ENCODE measurements around the gene COL13A1. TPM values are rescaled to one million over a fixed set of nuclear protein-coding genes. Genes with fewer than 3 reads are reported as not detected.

COL13A1 gene
- total RNA-seq, 1 donor from 2014 or later: 29.2 TPM

DNA sequence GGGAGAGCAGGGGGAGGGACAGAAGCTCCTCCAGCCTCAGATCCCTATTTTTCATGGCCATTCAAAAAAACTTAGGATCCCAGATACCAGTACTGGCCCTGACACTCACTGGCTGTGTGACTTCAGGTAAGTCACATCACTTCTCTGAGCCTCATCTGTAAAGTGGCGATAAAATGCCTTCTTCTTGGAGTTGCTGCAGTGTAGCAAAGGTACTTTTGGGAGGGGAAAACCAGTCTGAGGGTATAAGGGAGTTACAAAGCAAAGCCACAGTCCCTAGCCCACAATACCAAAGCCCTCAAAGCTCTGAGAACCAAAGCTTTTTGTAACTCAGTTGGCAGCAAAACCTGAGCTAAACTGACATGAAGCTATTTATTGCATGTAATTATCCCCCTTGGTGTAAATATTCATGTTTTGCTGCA is 43.4 kb upstream of the COL13A1 start:
- H3K4me1 Mint-ChIP-seq (ENCODE audit: unreplicated experiment): peaks cover 43% of the 10 kb centered on the region
- TF ChIP-seq, protein P1, sequence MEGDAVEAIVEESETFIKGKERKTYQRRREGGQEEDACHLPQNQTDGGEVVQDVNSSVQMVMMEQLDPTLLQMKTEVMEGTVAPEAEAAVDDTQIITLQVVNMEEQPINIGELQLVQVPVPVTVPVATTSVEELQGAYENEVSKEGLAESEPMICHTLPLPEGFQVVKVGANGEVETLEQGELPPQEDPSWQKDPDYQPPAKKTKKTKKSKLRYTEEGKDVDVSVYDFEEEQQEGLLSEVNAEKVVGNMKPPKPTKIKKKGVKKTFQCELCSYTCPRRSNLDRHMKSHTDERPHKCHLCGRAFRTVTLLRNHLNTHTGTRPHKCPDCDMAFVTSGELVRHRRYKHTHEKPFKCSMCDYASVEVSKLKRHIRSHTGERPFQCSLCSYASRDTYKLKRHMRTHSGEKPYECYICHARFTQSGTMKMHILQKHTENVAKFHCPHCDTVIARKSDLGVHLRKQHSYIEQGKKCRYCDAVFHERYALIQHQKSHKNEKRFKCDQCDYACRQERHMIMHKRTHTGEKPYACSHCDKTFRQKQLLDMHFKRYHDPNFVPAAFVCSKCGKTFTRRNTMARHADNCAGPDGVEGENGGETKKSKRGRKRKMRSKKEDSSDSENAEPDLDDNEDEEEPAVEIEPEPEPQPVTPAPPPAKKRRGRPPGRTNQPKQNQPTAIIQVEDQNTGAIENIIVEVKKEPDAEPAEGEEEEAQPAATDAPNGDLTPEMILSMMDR (IDR thresholded peaks at IDR 0.05): no peak
- peak overlapping the region; percentile 95 for H3K27ac Mint-ChIP-seq (ENCODE audit: unreplicated experiment)
- H3K9me3 Mint-ChIP-seq (ENCODE audit: unreplicated experiment): no peaks in the 10 kb centered on the region
- no peaks in the 10 kb centered on the region for H3K27me3 Mint-ChIP-seq (ENCODE audit: unreplicated experiment)
- no peak for DNase-seq (ENCODE audit: extremely low spot score, unreplicated experiment)
- H3K4me3 Mint-ChIP-seq (ENCODE audit: unreplicated experiment): no peak overlapping the region
- no peaks in the 10 kb centered on the region for H3K36me3 Mint-ChIP-seq (ENCODE audit: unreplicated experiment)

DNA sequence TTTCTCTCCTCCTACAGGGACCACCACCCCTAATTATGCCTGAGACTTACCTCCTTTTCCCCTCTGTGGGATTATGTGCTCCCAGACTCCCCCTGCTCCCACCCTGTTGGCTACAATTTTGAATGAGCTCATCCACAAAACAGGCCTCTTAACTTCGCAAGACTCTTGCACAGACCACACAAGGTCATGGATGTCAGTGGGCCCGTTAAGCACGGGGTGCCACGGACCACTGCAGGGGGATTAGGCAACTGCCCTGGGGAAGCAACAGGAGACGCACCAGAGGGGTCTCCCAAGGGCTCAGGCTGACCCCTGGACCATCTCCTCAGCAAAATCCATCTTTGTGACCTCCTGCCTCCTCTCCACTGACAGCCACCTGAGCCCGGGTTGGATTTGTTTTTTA is 42.1 kb upstream of the COL13A1 start:
- no peak for DNase-seq (ENCODE audit: extremely low spot score, unreplicated experiment)
- Mint-ChIP-seq H3K9me3 (ENCODE audit: unreplicated experiment) (no peaks in the 10 kb centered on the region), H3K36me3 (ENCODE audit: unreplicated experiment) (no peaks in the 10 kb centered on the region), H3K4me1 (ENCODE audit: unreplicated experiment) (peaks cover 45% of the 10 kb centered on the region), H3K27me3 (ENCODE audit: unreplicated experiment) (no peaks in the 10 kb centered on the region), H3K4me3 (ENCODE audit: unreplicated experiment) (no peak overlapping the region), H3K27ac (ENCODE audit: unreplicated experiment) (peak overlapping the region; percentile 36)
- TF ChIP-seq, protein P1 (IDR thresholded peaks at IDR 0.05): no peak

DNA sequence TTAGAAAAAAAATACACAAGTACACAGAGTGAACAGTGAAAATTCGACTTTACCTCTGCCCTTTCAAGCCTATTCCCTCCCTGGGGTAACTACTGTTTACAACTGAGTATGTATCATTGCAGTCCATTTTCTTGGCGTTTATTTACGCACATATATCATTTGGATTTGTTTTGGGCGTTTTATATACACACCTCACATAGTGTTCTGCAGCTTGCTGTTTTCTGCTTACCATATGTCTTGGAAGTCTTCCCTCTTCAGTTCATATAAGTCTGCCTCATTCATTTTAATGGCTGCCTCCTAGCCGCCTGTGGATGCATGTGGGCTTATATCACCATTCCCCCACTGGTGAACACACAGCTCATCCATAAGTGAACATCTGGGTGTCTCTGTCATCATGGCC is 41.6 kb upstream of the COL13A1 start:
- Mint-ChIP-seq H3K4me3 (ENCODE audit: unreplicated experiment) (no peak overlapping the region), H3K9me3 (ENCODE audit: unreplicated experiment) (no peaks in the 10 kb centered on the region), H3K4me1 (ENCODE audit: unreplicated experiment) (peaks cover 47% of the 10 kb centered on the region), H3K27ac (ENCODE audit: unreplicated experiment) (peak overlapping the region; percentile 36), H3K36me3 (ENCODE audit: unreplicated experiment) (no peaks in the 10 kb centered on the region), H3K27me3 (ENCODE audit: unreplicated experiment) (no peaks in the 10 kb centered on the region)
- TF ChIP-seq, protein P1 (IDR thresholded peaks at IDR 0.05): no peak
- no peak for DNase-seq (ENCODE audit: extremely low spot score, unreplicated experiment)

DNA sequence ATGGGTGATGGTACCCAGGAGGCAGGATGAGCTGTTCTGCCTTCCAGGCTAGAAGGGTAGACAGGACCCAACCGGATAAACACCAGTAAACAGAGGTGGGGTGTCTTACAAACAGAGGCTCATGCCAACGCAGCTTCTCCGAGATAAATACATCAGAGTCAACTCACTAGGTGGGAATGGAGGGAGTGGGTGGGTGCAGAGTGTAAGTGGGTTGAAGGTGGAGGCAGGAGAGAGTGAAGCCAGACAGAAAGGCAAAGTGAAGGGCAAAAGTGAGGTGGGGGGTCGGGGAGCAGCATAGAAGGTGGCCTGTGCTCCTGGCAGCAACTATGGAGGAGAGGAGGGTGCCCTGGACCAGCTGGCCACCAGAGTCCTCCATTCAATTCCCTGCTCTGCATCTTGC is 40.4 kb upstream of the COL13A1 start:
- Mint-ChIP-seq H3K9me3 (ENCODE audit: unreplicated experiment) (no peaks in the 10 kb centered on the region), H3K27me3 (ENCODE audit: unreplicated experiment) (no peaks in the 10 kb centered on the region), H3K27ac (ENCODE audit: unreplicated experiment) (no peak overlapping the region), H3K4me3 (ENCODE audit: unreplicated experiment) (no peak overlapping the region), H3K4me1 (ENCODE audit: unreplicated experiment) (peaks cover 47% of the 10 kb centered on the region), H3K36me3 (ENCODE audit: unreplicated experiment) (no peaks in the 10 kb centered on the region)
- DNase-seq (ENCODE audit: extremely low spot score, unreplicated experiment): no peak
- TF ChIP-seq, protein P1 (IDR thresholded peaks at IDR 0.05): no peak

DNA sequence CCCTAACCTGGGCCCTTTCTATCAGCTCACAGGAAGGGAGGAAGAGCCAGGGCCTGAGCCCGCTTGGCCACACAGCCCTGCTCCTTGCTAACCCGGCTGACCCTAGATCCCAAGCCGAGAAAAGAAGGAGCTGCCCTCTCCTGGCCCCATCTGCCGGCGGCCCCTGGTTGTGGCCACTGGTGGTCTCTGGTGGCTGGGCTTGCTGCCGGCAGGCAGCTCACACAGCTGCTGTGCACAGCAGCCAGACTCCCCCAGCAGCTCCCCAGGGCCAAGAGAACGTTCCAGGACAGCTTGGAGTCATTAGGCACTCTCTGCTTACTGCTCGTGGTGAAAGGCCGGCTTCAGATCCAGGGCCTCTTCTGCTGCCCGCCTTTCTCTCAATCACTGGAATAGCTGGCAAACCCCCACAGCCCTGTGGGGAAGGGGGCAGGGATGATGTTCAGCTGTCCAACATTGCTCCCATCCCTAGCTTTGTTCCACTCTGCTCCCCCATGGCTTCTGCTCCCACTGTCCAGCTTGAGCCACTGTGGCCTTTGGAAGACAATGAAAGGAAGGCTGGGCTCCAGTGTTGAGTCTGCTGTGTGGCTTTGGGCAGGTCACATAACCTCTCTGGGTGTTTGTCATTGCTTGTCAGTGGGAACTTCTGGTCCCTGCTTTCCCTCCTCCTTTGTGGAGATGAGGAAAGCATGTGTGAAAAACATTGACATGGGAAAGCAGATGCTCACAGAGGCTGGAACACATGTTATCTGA is 35.4 kb upstream of the COL13A1 start:
- H3K9me3 Mint-ChIP-seq (ENCODE audit: unreplicated experiment): no peaks in the 10 kb centered on the region
- peaks cover 59% of the 10 kb centered on the region for H3K4me1 Mint-ChIP-seq (ENCODE audit: unreplicated experiment)
- H3K27me3 Mint-ChIP-seq (ENCODE audit: unreplicated experiment): no peaks in the 10 kb centered on the region
- H3K4me3 Mint-ChIP-seq (ENCODE audit: unreplicated experiment): no peak overlapping the region
- TF ChIP-seq, protein P1 (IDR thresholded peaks at IDR 0.05): no peak
- no peak for DNase-seq (ENCODE audit: extremely low spot score, unreplicated experiment)
- peak overlapping the region; percentile 23 for H3K27ac Mint-ChIP-seq (ENCODE audit: unreplicated experiment)
- H3K36me3 Mint-ChIP-seq (ENCODE audit: unreplicated experiment): no peaks in the 10 kb centered on the region

All from osteocyte (in vitro differentiated cells).